Renal cortex interstitium (tissue), 11 donors: ENCODE data around the gene ZNHIT1. TPM values are rescaled to one million over a fixed set of nuclear protein-coding genes. Genes with fewer than 3 reads are reported as not detected.
"Not testable (repeated sequence)": the region's sequence is repeated elsewhere in the genome, so short reads cannot be mapped to it uniquely, and the experiment has no call there.

Experiments used
- DNase-seq, 11 donors: peaks; one replicate each; pipeline ENCODE4 v3.0.0-alpha.2; 2013; ENCODE audit warnings: low read depth in 9 of 11, low spot score in 4 of 11; ENCODE audit errors: extremely low read depth in 1 of 11
- polyA plus RNA-seq, 3 donors: library from polyadenylated mRNA; unstranded; fragments of 120-200 nt; gene quantifications; one replicate each; pipeline ENCODE4 v1.2.1, GENCODE V29; 2013; ENCODE audit not compliant: insufficient read length in 3 of 3

Gene ZNHIT1
- polyA plus RNA-seq, 3 donors, result 50.2 to 76.5 (median 68.2) TPM

DNA sequence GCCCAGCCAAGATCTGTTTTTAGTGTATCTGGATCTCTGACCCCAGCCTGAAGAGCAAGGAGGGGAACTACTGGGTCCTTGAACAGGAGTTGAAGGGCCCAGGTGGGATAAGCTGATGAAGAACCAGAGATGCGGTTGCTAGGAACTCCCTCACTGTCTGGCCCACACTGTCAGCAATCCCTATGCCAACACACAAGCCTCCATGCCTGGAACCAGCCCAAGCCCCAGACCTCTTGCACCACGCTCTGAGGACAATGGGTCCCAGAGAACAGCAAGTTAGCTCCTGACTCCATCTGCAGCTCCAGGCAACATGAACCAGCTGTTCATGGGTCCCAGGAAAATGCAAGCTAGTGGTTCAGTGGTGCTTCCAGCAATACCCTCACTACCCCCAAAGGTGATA, 40.3 kb upstream of the ZNHIT1 start:
- no peak for DNase-seq

DNA sequence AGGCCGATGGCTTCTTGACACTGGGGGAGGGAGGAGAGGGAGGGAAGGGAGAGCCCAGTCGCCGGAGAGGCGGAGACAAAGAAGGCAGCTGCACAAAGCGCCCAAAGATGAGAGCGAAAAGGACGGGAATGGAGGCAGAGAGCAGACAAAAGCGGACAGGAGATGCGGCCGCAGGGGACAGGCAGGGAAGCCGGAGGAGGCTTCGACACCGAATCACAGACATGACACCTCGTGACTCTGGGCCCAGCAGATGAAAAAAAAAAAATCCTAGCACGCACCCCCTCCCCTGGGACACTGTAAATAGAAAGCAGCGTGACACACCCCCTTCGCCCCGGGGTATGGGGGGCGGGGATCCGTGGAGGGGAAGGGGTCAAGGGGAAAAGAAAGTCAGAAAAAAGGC, 38.8 kb upstream of the ZNHIT1 start:
- no peak for DNase-seq

DNA sequence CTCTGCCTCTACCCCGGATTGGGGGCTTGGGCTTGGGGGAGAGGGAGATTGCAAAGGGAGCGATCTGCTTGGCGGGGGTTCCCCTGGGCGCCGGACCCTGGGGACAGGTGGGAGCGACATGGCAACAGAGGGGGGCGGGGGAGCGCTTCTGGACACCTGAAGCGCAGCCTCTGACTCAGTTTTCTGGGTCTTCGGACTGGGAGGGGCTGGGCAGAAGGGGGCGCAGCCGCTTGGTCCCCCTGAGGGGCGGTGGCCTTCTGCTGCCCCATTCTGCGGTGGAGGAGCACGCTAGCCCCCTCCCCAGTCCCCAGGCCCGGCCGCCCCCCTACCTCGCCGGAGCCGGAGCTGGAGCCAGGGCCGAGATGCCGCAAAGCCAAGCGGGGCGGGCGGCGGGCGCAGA, 38.3 kb upstream of the ZNHIT1 start:
- DNase-seq, result no peak

DNA sequence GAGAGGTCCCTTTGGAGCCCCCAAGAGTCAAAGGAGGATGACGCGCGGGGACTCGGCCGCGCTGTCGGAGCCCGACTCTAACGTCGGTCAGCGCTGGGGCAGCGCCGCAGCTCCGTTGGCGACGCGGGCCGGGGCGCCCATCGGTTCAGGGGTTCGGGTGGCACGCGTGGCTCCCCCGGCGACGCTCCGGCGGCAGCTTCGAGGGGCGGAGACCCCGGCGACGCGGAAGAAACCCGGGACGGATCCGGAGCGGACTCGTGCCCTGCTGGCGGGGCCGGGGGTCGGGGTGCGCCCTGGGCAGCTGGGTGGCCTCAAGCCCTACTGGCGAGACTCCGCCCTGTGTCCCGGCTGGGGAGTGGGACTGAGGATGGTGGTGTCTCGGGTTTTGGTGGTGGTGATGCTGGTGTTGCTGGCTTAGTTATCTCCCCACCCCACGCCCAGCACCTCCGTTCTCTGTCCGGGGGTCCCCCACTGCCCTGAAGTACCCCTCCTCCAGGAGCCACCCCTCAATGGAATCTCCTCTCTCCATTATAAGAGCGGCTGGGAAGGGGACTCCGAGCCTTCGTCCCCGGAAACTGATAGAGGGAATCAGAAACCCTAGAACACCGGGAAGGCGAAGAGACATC, 37.7 kb upstream of the ZNHIT1 start, which contains the start of gene NAT16:
TSS of gene NAT16 (minus strand) at position 164 of the 626 bp plus-strand sequence. CDS start 5,486 bp downstream, outside the sequence.
- no peak for DNase-seq

DNA sequence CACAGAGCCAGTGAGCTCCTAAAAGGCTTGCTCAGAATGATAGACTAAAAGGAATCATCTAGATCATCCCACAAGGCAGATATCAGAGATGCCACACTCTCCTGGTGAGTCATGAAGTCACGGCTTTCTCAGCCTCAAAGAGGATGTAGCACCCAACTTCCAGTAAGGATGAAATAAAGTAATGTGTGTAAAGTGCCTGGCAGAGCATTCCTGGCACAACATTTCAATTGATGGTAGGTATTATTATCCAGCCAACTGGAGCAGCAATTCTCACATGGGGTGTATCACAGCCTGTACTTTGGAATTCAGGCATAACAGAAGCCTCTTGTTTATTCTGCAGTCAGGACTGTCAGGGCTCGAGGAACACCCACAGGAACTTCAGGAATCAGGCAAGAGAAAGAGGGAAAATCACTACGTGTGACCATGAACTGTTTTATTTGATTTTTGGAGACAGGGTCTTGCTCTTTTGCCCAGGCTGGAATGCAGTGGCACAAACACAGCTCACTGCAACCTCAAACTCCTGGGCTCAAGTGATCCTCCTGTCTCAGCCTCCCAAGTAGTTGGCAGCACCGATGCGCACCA, 32.6 kb upstream of the ZNHIT1 start:
- no peak for DNase-seq

DNA sequence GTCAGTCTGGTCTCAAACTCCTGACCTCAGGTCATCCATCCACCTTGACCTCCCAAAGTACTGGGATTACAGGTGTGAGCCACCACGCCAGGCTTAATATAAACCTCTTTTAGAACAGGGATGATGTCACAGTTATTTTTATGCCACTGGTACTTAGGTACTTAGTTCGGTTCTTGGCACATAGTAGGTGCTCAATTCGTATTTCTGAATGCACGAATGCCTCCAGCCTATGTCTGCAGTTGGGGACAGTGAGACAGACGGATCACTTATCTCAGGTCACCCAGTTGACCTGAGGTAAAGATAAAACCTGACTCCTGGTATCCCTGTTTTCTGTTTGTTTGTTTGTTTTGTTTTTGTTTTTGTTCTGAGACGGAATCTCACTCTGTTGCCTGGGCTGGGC, 31.8 kb upstream of the ZNHIT1 start:
- no peak for DNase-seq

DNA sequence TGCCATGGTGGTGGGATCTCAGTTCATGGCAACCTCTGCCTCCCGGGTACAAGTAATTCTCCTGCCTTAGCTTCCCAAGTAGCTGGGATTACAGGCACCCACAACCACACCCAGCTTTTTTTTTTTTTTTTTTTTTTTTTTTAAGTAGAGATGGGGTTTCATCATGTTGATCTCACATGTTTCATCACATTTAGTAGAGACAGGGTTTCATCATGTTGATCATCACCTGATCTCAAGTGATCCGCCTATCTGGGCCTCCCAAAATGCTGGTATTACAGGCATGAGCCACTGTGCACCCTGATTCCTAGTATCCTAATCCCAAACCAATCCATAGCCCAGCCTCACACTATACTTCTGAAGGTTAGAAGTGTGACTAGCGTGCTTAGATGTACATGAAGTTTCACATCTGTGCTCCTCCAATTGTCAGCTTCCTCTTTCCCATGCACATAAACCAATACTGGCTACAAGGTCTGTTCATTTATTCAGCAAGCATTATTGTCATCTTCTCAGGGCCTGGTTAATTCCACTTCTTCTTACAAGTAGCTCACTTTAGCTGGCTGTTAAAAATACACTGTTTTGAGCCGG, 31.0 kb upstream of the ZNHIT1 start:
- no peak for DNase-seq

DNA sequence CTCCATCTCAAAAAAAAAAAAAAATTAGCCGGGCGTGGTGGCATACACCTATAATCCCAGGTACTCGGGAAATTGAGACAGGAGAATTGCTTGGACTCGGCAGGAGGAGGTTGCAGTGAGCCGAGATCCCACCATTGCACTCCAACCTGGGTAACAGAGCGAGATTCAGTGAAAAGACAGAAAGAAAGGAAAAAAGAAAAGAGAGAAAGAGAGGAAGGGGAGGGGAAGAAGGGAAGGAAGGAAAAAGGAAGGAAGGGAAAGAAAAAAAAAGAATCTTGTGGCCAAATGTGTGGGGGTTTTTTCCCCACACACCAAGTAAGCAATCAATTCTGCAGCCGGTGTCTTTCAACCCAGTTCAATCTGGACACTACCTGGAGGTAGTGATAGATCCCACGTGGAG, 28.9 kb upstream of the ZNHIT1 start:
- DNase-seq, result no peak

DNA sequence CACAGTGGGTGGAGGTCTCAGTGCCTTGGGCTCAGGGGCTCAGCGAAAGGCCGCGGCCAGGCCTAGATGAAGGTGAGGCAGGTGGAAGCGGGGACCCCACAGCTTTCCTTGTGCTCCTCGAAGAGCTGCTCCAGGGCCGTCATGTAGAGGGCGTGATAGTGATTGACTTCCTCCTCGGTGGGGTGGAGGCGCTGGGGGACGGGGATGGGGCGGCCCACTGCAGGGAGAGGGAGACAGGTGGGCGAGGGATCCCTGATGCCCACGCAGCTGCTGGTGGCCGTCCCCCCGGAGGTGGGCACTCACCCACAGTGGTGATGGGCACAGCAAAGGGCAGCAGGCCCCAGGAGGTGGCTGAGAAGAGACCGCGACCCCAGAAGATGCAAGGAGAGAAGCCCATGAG, 22.1 kb upstream of the ZNHIT1 start:
- DNase-seq, result no peak

DNA sequence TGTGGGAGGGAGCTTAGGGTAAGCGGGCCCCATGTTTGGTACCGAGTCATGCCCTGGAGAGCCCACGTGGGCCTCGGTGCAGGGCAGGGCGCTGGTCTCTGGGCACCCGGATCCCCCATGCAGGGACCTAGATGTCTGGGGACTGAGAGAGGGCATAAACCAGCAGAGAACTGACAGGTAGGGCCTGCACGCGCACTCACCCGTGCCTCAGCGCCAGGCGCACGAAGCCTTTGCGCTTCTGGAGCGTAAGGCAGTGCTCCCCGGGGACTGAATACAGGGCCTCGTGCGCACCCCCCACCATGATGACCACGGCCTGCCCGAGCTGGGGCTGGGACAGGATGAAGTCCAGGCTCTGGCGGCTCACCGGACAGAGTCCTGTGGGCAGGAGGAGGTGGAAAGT, 20.0 kb upstream of the ZNHIT1 start:
- DNase-seq, result no peak

DNA sequence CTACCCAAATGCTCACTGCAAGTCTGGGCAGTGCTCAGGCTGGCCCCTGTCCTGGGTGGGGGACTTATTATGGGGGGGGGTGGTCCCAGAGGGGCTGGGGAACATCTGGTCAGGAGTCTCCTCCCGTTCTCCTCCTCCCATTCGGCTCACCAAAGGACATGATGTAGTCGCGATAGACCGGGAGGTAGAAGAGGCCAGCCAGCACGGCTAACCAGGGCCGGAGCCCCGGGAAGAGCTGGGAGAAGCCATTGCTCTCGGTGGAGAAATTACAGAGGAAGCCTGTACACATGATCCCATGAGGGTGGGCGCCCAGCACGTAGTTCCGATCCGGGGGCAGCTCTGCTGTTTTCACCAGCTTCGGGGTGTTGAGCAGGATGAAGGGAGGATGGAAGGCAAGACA, 19.5 kb upstream of the ZNHIT1 start:
- DNase-seq, result no peak

DNA sequence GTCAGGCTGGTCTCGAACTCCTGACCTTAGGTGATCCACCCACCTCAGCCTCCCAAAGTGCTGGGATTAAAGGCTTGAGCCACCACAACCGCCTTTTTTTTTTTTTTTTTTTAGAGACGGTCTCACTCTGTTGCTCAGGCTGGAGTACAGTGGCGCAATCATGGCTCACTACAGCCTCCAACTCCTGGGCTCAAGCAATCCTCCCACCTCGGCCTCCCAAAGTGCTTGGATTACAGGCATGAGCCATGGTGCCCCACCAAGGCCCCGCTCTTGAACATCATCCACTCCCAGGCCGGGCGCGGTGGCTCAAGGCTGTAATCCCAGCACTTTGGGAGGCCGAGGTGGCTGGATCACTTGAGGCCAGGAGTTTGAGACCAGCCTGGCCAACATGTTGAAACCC, 18.4 kb upstream of the ZNHIT1 start:
- DNase-seq, result not testable (repeated sequence)

DNA sequence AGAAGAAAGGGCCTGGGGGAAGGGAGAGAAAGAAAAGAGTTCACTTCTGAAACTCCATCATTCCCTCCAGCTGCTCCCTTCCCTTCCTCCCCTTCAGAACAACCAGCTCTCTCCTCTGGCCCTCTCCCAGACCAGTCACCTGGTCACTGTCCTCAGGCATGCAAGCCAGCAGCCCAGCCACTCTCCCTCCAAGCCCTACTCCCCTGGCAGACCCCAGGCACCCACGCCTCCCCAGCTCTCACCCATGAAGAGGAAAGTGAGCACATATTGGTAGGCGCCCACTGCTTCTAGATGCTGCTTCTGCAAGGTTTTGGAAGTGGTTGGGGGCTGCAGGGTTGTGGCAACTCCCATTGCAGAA, 17.5 kb upstream of the ZNHIT1 start:
- DNase-seq, result no peak

DNA sequence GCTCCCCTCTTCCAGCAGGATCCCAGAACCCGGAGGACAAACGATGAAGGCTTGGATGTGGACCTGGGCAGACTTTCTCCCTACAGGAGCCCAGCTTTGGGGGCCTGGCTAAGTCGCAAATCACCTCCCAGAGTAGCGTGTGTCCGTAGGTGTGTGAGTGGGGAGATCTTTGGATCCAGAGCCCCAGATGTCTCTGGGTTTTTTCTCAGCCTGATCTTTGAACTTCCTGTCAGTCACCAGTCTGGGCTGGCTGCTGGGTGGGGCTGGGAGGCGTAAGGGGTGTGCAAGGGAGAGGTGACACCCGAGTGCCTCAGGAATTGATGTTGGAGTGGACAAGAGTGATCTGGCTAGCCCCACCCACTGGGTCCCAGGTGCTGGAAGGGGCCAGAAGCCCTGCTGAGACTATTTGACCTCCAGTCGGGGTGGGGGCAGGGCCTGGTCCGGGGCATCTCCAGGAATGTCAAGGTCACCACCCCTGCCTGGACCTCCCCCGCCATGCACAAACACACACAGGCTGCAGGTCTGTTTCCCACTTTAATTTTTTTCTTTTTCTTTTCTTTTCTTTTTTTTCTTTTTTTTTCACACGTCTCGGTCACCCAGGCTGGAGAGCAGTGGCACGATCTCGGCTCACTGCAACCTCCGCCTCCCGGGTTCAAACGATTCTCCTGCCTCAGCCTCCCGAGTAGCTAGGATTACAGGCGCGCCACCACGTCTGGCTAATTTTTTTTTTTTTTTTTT, 16.9 kb upstream of the ZNHIT1 start, which contains the start of gene MOGAT3:
TSS of gene MOGAT3 (minus strand) at position 175 of the 738 bp plus-strand sequence. CDS start 182 bp downstream, outside the sequence.
- DNase-seq, result no peak

DNA sequence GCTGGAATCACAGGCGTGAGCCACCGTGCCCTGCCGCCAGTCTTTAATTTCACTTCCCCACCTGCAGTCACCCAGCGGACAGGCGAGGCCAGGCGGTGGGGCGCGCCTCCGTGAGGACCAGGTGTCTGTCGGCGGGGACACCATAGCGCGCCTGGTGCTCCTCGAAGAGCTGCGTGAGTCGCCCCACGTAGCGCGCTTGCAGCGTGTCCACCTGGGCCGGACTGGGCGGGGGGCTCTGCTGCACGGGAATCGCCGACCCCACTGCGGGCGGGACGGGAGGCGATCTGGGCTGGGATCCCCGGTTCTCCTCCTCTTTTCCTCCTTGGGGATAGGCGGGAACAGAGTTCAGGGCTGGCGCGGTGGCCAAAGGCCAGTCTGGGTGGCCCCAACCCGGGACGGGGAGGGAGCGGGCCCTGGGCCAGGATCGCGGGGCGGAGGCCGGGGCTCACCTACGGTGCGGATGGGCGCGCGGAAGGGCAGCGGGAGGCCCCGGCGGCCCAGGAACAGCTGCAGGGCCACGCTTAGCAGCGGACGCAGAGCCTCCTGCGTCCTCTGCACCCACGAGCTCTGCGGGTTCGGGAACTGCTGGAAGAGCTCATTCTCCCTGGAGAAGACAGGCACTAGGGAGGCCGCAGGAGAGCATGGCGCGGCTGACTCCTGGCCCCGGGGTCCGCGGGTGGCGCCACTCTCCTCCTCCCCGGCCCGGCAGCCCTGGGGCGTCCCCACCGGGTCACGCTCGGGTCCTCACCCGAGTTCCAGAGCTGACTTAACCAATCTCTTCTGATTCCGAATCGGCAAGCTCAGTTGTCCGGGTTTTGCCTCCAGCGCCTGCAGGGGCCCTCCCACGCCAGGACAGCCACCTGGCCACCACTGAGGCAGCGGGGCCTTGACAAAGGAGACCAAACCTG, 16.0 kb upstream of the ZNHIT1 start:
- no peak for DNase-seq

DNA sequence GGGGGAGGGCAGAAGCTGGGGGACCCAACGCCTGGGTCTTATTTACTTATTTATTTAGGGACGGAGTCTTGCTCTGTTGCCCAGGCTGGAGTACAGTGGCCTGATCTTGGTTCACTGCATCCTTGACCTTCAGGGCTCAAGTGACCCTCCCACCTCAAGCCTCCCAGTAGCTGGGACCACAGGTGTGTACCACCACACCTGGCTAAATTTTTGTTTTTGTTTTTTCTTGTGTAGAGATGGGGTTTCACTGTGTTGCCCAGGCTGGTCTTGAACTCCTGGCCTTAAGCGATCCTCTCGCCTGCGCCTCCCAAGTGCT, 15.4 kb upstream of the ZNHIT1 start:
- no peak for DNase-seq

DNA sequence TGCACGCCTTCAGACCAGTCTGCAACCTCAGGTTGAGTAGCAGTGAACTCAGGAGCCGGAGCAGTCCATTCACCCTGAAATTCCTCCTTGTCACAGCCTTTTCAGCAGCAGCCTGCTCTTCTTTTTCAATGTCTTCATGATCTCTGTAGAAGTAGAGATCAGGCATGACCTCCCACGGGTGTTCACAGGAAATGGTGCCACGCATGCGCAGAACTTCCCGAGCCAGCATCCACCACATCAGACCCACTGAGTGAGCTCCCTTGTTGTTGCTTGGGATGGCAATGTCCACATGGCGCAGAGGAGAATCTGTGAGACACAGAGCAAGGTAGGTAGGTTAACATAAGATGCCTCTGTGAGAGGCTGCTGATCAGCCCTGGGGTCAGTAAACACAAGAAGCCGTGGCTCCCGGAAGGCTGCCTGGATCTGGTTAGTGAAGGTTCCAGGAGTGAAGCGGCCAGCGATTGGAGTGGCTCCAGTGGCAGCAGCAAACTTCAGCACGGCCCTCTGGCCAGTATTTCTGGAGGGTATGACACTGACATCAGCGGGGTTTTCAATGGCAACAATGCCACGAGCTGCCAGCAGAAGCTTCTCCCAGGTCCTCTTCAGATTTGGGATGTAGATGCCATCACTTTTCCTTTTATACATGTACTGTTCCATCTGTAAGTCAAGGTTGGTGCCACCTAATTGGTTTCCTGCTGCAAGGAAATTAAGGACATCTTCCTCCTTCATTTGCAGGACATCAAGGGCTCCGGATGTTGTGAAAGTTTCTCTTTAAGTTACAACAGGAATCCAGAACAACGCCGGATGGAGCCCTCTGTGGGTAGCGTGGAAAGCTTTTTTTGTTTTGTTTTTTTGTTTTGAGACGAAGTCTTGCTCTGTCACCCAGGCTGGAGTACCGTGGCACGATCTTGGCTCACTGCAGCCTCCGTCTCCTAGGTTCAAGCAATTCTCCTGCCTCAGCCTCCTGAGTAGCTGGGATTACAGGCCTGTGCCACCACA, 13.9 kb upstream of the ZNHIT1 start:
- DNase-seq, result not testable (repeated sequence)
